Suppressor macrophage (primary cell): ENCODE measurements around the gene SCNN1A.

Experiments used
- DNase-seq, 4 experiments: peaks; one replicate each; pipeline ENCODE4 v3.0.0-alpha.2; 2020 to 2022

The SCNN1A gene

DNA sequence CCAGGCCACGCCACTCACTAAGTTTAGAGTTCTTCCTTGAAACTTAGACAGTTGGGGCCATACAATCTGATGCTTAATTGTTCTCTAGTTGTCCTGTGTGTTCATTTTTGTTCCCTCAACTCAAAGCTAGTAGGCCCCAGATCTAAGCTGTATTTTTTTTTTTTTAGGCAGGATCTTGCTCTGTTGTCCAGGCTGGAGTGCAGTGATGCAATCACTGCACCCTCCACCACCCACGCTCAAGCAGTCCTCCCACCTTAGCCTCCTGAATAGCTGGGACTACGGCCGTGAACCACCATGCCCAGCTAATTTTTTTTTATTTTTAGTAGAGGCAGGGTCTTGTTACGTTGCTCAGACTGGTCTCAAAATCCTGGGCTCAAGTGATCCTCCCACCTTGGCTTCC lies 41.0 kb downstream of the SCNN1A start:
- no peak for DNase-seq

DNA sequence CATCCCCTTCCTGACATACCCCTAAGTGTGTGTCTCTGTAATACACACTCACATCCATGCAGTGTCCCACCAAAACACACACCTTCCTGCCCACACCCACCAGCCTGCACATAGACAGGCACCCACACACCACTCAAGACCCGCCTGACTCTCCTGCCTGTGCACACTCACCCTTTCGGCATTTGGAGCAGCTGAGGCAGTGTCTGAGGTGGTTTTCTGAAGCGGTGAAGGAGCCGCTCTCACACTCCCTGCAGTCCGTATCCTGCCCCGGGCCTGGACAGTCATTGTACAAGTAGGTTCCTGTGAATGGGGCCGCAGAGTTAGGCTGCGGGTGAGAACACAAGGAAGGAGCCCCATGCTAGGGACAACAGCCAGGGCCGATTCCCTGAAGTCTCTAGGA lies 41.8 kb downstream of the SCNN1A start:
- DNase-seq = no peak

DNA sequence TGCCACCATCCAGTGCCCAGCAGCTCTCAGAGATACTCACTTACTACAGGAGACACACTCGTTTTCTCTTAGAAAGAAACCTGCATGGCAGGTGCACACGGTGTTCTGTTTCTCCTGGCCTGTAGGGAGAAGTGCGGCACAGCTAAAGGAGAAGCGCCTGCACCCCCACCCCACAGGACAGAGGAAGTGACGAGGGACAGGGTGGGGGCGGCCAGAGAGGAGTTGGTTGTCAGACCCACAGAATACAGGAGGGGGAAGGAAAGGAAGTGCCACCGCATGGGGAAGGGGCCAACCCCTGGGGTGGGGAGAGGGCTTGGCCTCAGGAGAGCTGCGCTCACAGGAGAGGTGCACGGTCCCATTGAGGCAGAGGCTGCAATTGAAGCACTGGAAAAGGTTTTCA lies 42.3 kb downstream of the SCNN1A start:
- DNase-seq = peak in 3 of 4 experiments; percentile 44 to 74 (median 63)

DNA sequence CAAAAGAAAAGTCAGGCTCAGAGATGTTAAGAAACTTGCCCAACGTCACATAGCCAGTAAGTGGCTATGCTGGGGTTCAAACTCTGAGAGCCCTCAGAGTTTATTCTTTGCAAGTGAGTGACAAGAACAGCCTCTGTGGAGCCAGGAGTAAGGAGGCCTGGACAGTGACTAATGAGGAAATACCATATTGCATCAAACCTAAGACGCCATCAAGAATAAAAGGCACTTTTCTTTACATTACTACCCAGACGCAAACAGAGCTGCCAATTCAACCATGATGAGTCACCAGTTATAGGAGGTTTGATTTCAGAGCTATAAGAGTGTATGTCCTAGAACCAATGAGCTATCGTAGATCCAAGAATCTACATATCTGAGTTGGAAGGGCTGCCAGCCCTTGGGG lies 42.9 kb downstream of the SCNN1A start:
- DNase-seq = peak; percentile 55 to 85 (median 66)

DNA sequence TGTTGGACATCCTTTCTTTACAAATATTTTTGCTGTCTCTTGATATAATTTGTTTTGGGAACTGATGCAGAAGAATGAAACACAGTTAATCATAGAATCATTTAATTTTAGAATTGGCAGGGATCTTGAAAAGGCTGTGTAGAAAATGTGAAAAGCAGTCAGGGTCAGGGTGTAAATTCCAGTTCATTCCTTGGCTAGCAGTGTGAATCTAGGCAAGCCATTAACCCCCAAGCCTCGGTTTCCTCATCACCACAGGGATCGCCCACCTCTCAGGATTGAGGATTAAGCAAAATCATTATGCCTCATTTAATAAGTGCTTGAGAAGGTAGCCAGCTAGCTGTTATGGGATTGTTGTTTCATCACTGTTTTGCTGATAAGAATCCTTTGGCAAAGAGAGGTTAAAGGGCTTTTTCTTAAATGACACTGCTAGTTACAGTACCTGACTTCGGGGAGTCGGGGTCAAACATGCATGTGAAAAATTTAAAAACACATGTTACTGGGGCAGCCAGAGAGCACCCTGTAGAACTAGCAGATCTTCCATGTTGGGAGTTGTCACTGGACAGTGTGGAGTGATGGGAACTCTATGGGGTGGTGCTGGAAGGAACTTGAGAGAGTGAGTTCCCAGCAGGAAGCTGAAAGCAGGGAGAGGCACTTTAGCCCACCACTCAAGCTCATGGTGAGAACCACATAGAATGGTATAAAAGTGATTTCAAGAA lies 44.2 kb downstream of the SCNN1A start:
- DNase-seq = no peak

DNA sequence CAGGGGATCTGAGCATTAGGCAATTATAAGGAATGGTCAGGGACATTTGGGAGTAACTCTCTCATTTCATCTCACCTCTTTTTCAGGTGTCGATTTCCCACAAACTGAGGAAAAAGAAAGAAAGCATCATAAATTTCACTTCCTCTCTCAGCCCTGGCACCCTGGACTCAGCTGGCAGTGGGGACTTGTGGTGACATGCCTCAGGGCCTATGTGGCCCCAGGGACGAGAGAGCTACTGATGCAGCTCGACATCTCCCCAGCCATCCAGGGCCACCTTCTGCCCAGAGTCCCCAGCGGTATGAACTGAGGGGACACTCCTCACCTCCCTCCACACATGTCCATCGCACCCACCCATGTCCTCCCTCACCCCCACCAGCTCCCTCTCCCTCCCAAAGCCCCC lies 45.2 kb downstream of the SCNN1A start:
- no peak for DNase-seq

DNA sequence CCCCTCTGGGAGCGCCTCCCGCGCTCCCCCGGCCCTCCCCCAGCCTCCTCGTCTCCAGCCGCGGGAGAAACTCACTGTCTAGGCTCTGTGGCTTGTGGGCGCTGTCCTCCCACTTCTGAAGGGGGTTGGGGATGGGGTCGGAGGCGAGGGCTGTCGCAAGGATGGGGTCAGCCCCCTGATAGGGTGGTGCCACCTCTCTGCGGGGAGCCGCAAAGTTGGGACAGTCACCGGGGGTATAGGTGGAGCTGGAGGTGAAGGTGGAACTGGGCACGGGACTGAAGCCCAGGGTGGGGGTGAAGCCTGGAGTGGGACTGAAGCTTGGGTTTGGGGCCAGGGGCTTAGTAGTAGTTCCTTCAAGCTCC lies 45.7 kb downstream of the SCNN1A start:
- no peak for DNase-seq

DNA sequence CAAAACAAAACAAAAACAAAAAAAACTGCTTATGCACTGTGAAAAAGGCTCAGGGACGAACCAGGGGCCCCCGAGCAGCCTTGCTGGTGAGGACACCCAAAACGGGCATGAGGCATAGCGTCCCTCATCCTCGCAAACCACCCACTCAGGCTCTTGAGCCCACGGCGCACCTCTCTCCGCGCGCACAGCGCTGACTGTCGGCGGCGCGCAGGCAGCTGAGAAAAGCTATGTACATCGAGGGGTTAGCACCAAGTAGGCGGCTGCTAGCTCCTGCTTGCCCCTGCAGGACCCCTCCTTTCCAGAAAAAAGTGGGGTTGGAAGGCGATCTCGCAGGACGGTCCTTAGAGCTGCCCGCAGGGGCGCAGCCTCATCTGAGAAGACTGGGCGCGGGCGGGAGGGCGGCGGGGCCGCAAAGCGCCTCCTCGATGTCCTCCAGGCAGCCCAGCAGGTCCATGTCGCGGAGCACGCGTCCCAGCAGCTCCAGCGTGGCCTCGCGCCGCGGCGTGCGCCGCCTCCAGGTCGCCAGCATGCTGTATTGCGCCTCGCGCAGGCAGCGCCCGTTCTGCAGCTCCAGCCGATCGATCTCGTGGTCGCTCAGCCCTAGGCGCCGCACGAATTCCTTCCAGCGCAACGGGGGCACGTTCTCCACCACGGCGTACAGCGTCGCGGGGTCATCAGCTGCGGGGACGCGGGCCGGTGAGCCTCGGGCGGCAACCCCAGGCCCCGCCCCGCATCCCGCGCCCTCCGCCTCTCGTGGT lies 46.2 kb downstream of the SCNN1A start:
- no peak for DNase-seq

DNA sequence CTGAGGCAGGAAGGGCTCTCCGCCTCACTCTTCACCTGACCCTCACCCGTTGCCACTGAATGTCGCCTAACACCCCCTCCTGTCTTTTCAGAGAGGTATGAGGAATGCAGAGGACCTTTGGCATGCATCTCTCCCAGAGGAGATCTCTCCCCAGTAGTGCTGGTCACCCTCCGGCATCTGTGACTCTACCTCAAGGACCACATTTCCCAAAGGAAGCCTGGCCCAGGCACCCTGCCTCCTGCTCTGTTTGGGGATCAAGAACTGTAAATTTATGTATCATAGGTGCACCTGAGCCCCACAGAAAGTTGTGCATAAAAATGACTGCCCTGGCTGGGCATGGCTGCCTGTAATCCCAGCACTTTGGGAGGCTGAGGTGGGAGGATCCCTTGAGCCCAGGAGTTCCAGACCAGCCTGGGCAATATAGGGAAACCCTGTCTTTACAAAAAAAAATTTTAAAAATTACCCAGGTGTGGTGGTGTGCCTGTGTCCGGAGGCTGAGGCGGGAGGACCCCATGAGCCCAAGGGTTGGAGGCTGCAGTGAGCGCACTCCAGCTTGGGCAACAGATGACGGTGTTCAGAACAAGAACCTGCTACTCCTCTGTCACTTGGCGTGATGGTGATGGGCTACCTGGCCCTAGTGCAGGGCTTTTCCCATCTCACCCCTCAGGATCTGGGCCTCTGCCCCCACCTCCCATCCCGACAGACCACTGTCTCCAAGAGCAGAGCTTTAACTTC lies 47.2 kb downstream of the SCNN1A start:
- no peak for DNase-seq

DNA sequence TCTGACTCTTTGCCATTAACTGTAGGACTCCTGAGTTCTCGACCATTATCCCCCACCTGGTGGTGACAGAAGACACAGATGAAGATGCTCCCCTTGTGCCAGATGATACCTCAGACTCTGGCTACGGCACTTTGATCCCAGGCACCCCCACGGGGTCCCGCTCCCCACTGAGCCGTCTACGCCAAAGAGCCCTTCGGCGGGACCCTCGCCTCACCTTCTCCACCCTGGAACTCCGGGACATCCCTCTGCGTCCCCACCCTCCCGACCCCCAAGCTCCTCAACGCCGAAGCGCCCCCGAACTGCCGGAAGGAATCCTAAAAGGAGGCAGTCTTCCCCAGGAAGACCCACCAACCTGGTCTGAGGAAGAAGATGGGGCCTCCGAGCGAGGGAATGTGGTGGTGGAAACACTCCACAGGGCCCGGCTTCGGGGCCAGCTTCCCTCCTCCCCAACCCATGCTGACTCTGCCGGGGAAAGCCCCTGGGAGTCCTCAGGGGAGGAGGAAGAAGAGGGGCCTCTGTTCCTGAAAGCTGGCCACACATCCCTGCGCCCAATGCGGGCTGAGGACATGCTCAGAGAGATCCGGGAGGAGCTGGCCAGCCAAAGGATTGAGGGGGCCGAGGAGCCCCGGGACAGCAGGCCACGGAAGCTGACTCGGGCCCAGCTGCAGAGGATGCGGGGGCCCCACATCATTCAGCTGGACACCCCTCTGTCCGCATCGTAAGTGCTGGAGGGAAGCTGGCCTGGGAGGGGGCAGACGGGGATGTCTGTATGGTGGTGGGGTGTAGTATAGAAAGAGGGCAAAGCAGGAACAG lies 47.9 kb downstream of the SCNN1A start:
- DNase-seq = no peak

DNA sequence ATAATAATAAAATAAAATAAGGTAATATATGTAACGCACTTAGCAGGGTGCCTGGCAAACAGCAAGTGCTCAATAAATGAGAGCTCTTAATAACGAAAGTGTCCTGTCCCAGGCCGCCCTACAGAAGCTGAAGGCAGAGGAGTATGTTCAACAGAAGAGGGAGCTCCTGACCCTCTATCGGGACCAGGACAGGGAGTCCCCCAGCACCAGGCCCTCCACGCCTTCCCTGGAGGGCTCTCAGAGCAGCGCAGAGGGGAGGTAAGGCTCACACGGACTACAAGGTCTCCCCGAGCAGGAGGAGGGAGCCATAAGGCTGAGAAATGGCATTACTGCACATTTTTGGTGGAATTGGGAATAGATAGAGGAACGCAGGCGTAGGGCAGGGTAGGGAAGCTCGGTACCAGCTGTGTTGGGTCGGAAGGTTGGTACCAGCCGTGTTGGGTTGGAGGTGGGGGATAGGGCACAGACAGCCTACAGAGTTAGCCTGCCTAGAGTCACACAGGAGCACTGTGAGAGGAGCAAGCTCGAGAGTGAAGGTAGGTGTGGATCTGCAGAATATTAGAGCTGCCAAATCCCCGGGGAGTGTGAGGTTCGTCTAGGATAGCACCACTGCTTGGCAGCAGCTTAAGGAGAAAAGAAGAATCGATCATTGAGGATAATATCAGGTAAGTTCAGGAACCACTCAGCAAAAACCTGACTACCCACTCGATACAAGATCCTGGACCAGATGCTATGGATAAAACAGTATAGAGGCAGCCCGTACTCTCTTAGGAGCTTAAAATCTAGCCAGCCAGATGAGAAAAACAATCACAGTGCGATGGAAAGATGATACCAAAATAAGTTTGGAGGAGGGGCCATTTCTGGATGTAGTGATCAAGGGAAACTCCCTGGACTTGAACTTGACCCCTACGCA lies 48.8 kb downstream of the SCNN1A start:
- peak; percentile 41 to 69 (median 62) for DNase-seq

DNA sequence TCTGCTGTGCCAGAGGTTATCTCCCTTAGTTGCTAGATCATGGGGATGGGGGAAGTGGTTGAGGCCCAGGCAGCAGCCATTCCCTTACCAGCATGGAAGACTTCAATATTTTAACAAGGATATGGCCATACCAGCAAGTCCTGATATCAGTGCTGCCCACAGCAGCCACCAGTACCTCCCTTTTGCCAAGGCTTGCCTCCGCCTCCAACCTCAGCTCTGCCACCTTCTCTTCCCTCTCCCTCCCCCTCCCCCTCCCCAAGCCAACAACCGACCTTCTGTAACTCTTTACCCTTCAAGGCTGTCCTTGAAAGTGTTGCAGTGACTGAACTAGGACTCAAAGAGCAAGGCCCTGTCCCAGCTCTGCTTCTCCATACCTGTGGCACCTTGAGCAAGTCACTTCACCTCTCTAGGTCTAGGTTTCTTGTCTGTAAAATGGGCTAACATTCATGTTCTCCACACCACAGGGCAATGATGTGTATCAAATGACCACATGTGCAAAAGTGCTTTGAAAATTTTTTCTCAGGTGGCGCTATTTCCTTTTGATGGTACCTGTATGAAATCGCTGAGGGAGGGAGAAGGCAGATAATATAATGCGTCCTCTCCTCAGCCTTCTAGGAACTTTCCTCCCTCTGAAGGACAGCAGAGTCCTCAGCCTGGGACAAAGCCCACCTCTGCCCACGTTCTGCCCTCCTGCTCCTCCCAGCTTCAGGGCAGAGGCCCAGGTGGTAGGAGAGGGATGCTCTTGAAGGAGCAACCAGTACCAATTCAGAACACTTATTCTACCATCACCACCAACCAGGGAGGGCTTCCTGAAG lies 50.2 kb downstream of the SCNN1A start:
- no peak for DNase-seq

DNA sequence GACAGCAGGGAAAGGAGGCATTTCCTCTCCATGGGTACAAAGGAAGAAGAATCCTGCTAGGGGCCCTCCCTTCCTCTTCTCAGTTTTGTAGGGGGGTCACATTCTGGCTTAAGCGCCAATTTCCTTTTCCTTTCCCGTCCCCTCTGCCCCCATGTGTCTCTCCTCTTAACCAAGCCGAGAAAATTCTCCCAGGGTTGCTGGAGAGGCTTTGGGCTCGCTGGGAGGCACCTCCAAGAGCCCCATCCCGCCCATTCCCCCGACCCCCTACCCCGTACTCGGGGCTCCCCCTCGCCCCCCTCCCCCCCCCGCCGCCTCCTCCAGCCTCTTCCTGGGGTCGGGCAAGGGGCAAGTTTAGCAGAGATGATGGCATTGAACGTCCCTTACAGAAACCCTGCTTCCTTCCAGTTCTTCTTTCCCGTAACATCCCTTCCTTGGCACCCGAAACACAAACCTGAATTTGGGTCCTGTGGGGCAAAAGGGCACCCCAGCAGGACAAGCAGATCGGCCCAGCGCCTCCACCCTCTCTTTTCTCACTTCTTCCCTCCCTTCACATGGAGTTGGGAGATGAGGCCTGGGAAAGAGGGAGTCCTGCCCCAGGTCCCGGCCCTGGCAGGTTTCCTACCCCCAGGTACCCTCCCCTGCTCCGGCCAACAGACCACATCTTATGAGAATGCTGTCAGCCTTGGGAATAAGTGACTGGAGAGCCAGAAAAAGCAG lies 51.2 kb downstream of the SCNN1A start:
- DNase-seq = peak in 1 of 4 experiments; percentile 33

DNA sequence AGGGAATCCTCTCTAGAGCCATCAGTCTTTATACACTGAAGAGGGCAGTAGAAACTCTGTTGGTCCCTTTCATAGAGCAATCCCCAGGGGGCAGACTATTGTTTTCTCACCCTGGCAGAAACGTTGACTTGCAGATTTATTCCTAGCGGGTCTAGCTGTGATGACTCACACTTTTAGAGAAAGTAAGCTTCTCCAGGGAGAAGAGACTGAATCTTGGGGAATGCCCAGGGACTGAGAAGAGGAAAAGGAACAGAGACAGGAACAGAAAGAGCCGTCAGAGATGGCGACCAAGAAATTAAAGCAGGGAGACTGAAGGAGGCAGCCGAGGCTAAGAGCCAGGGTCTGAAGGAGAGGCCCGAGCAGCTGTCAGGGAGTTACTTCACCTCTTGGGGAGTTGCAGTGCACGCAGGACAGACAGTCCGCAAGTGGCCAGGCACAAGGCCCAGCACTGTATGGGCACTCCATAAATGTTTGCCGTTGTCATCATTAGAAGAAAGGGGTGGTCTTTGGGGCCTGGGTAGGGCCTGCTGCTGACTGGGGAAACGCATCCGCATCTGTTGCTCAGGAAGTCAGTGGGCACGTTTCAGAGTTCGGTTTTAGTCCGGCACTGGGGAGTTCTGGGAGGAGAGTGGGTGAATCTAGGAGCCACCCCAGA lies 51.9 kb downstream of the SCNN1A start:
- DNase-seq = peak; percentile 75 to 91 (median 85)

DNA sequence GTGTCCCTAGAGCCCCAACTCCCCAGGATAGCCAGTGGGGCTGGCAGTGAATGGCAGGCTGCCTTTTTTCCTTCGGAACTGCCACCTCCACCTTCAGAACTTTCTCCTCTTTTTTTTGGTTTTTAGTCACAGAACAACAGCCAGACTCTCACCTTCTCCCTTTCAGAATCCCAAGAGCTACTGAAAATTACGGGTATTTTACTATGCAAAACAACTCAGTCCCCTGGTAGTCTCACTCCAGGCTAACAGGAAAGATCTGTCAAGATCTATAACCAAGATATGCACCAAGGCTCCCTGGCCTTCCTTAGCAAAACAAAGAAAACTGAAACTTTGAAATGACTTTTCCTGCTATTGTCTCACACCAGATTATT lies 52.4 kb downstream of the SCNN1A start:
- no peak for DNase-seq

DNA sequence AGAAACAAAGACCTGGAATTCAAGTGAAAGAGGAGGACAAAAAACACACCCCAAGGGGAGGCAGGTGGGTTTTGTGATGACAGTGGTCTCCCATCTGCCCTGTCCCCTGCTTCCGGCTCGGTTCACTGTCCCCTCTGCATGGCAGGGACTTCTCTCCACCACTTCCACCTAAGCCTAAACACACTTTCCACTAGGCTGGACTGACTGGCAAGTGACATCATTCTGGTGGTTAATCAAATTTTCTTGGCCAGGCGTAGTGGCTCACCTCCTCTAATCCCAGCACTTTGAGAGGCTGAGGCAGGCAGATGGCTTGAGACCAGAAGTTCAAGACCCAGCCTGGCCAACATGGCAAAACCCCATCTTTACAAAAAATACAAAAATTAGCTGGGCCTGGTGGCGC lies 53.0 kb downstream of the SCNN1A start:
- no peak for DNase-seq

DNA sequence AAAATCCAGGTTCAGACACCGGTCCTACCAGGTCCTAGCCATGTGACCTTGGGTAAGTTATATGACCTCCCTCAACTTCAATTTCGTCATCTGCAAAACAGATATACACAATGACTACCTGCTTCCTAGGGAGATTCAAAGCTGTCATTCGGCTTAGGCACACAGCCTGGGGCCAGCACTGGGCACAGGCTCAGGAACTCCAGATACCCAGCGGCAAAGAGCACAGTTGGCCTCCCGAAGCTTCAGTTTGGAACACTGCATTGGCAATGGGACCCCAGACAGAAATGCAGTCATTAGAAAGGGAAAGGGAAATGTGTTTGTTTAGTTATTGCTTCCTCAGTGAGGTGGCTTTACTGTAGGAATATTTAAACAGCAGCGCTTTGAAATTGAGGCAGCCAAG lies 53.5 kb downstream of the SCNN1A start:
- no peak for DNase-seq

DNA sequence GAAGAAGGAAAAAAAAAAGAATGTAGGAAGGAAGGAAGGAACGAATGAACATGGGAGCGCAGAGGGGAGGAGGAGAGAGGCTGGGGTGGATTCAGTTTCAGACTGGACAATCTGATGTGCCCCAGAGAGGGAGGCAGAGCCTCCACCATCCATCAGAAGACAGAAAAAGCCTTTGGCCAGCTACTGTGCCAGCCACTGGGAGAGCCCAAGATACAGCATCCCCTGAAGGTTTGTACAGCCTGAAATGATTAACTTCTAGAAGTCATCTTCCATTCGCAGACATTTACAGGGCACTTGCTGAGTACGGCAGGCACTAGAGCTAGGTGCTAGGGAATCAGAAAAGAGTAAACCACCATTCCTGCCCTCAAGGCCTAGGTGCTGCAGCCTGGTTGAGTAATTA lies 55.9 kb downstream of the SCNN1A start:
- no peak for DNase-seq

DNA sequence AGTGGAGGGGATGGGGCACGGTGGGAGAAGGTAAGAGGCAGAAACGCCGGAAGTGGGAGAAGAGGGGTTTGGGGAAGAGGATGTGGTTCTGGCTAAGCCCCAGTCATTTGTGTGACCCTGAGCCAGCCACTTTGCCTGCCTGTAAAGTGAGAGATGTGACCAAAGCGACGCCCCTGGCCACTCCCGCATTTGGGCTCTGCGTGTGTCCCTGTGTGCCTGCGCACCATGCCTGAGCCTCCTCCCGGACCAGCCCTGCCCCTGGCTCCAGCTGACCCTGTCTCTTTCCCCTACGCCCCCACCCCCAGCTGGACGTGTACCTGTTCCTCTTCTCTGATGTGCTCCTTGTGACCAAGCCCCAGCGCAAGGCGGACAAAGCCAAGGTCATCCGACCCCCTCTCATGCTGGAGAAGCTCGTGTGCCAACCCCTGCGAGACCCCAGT lies 56.9 kb downstream of the SCNN1A start:
- DNase-seq = no peak
